GM23248 (cell line): ENCODE data around the gene RAD51B.

ENCODE experiments used
- EZH2 ChIP-seq: fragments of 200-600 bp; sonication (generic); IDR thresholded peaks from 2 replicates; pipeline ENCODE4 v1.6.1; 2018; ENCODE audit warnings: antibody characterized with exemption, mild to moderate bottlenecking; ENCODE audit not compliant: insufficient read depth, poor library complexity, severe bottlenecking
- EZH2phosphoT487 ChIP-seq: fragments of 200-600 bp; sonication (generic); IDR thresholded peaks from 2 replicates; pipeline ENCODE4 v1.6.1; 2018; ENCODE audit warnings: antibody characterized with exemption, moderate library complexity, mild to moderate bottlenecking, low read depth; ENCODE audit not compliant: insufficient read depth

DNA sequence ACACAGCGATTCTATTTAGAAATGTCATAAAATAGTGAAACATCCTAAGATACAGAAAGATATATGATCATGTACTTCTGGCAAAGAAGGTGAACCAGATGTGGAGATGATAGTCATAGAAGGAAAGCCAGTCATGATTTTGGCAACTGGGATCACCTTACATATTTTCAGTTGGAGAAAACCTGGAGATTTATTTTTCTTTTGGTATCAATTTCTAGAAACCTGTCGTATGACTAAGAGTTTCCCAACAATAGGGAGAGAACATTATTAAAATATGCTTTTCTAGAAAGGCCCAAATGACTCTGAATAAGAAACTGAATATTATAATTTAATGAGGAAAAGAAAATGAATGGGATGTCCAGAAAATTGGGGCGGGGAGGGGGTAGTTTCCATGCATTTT lies 576.9 kb downstream of the RAD51B start:
- TF ChIP-seq EZH2 (no peak), EZH2phosphoT487 (no peak)
